IMR-90 (cell line): ENCODE measurements around the gene FIBIN. TPM values are rescaled to one million over a fixed set of nuclear protein-coding genes. Genes with fewer than 3 reads are reported as not detected.
A peak's percentile ranks its signal among the peaks of the same experiment; 100 is the strongest.

ENCODE experiments used
- ATAC-seq: fragments of 200-7000 bp; cut with Tn5 transposase; 2 replicates; pipeline ENCODE4 v1.9.1; 2020; ENCODE audit warnings: low read depth, mild to moderate bottlenecking, moderate library complexity
- BruUV-seq: library from RNA; stranded (reverse); fragments of 400-500 nt; replicated peaks from 2 replicates; lab custom pipeline; 2021; lab: Mats Ljungman, UMichigan
- CTCF ChIA-PET: fragments of 300-600 bp; formaldehyde crosslinking; extraction: SDS; loops from one replicate; lab custom pipeline; 2021; ENCODE audit warnings: antibody characterized with exemption; lab: Yijun Ruan, JAX
- POLR2A ChIA-PET: fragments of 300-600 bp; sonication (Branson Sonifier 250); formaldehyde crosslinking; loops from one replicate; lab custom pipeline; 2022; ENCODE audit warnings: antibody characterized with exemption; ENCODE audit not compliant: unreplicated experiment; lab: Charles Lee
- DNase-seq: peaks from one replicate; pipeline ENCODE4 v3.0.0; 2013
- H2AFZ ChIP-seq: replicated peaks from 2 replicates; pipeline ENCODE3; 2013; ENCODE audit warnings: low read length, mild to moderate bottlenecking; ENCODE audit not compliant: poor library complexity
- H2AK5ac ChIP-seq: 2 replicates; pipeline ENCODE4 v1.6.1; 2013; ENCODE audit warnings: low read depth, low read length, inconsistent platforms
- H2AK9ac ChIP-seq: replicated peaks from 2 replicates; pipeline ENCODE3; 2013; ENCODE audit warnings: mild to moderate bottlenecking, low read depth, low read length, moderate library complexity; ENCODE audit not compliant: poor library complexity
- H2BK120ac ChIP-seq: 2 replicates; pipeline ENCODE4 v1.6.1; 2013; ENCODE audit warnings: low read depth, low read length, inconsistent platforms
- H2BK15ac ChIP-seq: 3 replicates; pipeline ENCODE4 v1.6.1; 2013; ENCODE audit warnings: low read depth, low read length, inconsistent platforms
- H2BK20ac ChIP-seq: 2 replicates; pipeline ENCODE4 v1.6.1; 2013; ENCODE audit warnings: low read depth, mild to moderate bottlenecking, inconsistent platforms, low read length, moderate library complexity
- H2BK5ac ChIP-seq: 2 replicates; pipeline ENCODE4 v1.6.1; 2013; ENCODE audit warnings: mild to moderate bottlenecking, low read depth, low read length, inconsistent platforms; ENCODE audit not compliant: poor library complexity, severe bottlenecking
- H3K14ac ChIP-seq: replicated peaks from 2 replicates; pipeline ENCODE4 v1.6.1; 2013; ENCODE audit warnings: low read depth, low read length, inconsistent platforms
- H3K18ac ChIP-seq: 2 replicates; pipeline ENCODE4 v1.6.1; 2013; ENCODE audit warnings: low read depth, low read length, control low read depth
- H3K23ac ChIP-seq: 2 replicates; pipeline ENCODE4 v1.6.1; 2013; ENCODE audit warnings: low read depth, low read length, inconsistent platforms
- H3K27ac ChIP-seq: 2 replicates; pipeline ENCODE4 v1.5.1; 2013; ENCODE audit warnings: mild to moderate bottlenecking, control low read depth, low read length; ENCODE audit not compliant: insufficient read depth
- H3K27me3 ChIP-seq: 2 replicates; pipeline ENCODE4 v1.6.1; 2013; ENCODE audit warnings: low read length; ENCODE audit not compliant: control insufficient read depth, insufficient read depth
- H3K36me3 ChIP-seq: 2 replicates; pipeline ENCODE4 v1.6.1; 2013; ENCODE audit warnings: low read length, mixed read lengths; ENCODE audit not compliant: control insufficient read depth, insufficient read depth
- H3K4ac ChIP-seq: 2 replicates; pipeline ENCODE4 v1.6.1; 2013; ENCODE audit warnings: low read depth, low read length, inconsistent platforms
- H3K4me1 ChIP-seq: 2 replicates; pipeline ENCODE4 v1.6.1; 2013; ENCODE audit warnings: low read length, mixed read lengths; ENCODE audit not compliant: control insufficient read depth, insufficient read depth
- H3K4me2 ChIP-seq: 2 replicates; pipeline ENCODE4 v1.6.1; 2013; ENCODE audit warnings: low read depth, mild to moderate bottlenecking, control low read depth, low read length, moderate library complexity
- H3K4me3 ChIP-seq: 2 replicates; pipeline ENCODE4 v1.5.1; 2013; ENCODE audit warnings: low read depth, mild to moderate bottlenecking, control low read depth, low read length, moderate library complexity; ENCODE audit not compliant: insufficient read depth
- H3K56ac ChIP-seq: 2 replicates; pipeline ENCODE4 v1.6.1; 2013; ENCODE audit warnings: low read length, inconsistent platforms; ENCODE audit not compliant: insufficient read depth; ENCODE audit errors: extremely low read depth
- H3K79me1 ChIP-seq, 2 experiments: 2 replicates each; pipeline ENCODE4 v1.6.1; 2013; ENCODE audit warnings: low read length in 2 of 2, inconsistent platforms in 1 of 2, low read depth in 1 of 2
- H3K9ac ChIP-seq: 2 replicates; pipeline ENCODE4 v1.6.1; 2013; ENCODE audit warnings: low read depth, low read length, control low read depth
- H3K9me1 ChIP-seq: 2 replicates; pipeline ENCODE4 v1.6.1; 2013; ENCODE audit warnings: low read length, inconsistent platforms; ENCODE audit not compliant: insufficient read depth
- H3K9me3 ChIP-seq: 2 replicates; pipeline ENCODE4 v1.6.1; 2013; ENCODE audit warnings: low read length; ENCODE audit not compliant: control insufficient read depth, insufficient read depth
- H4K20me1 ChIP-seq: 2 replicates; pipeline ENCODE4 v1.6.1; 2013; ENCODE audit warnings: low read length, inconsistent platforms; ENCODE audit not compliant: insufficient read depth
- H4K5ac ChIP-seq: 2 replicates; pipeline ENCODE4 v1.6.1; 2013; ENCODE audit warnings: mild to moderate bottlenecking, low read depth, low read length, control low read depth
- H4K8ac ChIP-seq, 2 experiments: 2 replicates each; pipeline ENCODE4 v1.6.1; 2013; ENCODE audit warnings: low read depth in 2 of 2, low read length in 2 of 2, control low read depth in 1 of 2, inconsistent platforms in 1 of 2
- H4K91ac ChIP-seq: 2 replicates; pipeline ENCODE4 v1.6.1; 2013; ENCODE audit warnings: low read depth, low read length, inconsistent platforms; ENCODE audit not compliant: insufficient read depth
- BHLHE40 ChIP-seq: fragments of 150-350 bp; IDR thresholded peaks from 2 replicates; pipeline ENCODE4 v1.6.1; 2016; ENCODE audit warnings: mild to moderate bottlenecking, low read depth, low read length
- CEBPB ChIP-seq: IDR thresholded peaks from 2 replicates; pipeline ENCODE4 v1.6.1; 2012; ENCODE audit warnings: low read depth, low read length, improper control_type of control experiment
- CHD1 ChIP-seq: IDR thresholded peaks from 2 replicates; pipeline ENCODE4 v1.6.1; 2012; ENCODE audit warnings: low read depth, low read length, improper control_type of control experiment
- FOS ChIP-seq: fragments of 150-350 bp; IDR thresholded peaks from 2 replicates; pipeline ENCODE4 v1.6.1; 2016; ENCODE audit warnings: low read depth, low read length
- MAFK ChIP-seq: IDR thresholded peaks from 2 replicates; pipeline ENCODE4 v1.6.1; 2012; ENCODE audit warnings: low read depth, low read length, improper control_type of control experiment
- MAZ ChIP-seq: IDR thresholded peaks from 2 replicates; pipeline ENCODE4 v1.6.1; 2012; ENCODE audit warnings: low read depth, mild to moderate bottlenecking, low read length, improper control_type of control experiment, moderate library complexity, borderline replicate concordance
- MXI1 ChIP-seq: IDR thresholded peaks from 2 replicates; pipeline ENCODE4 v1.6.1; 2012; ENCODE audit warnings: low read depth, mild to moderate bottlenecking, low read length, moderate library complexity, borderline replicate concordance
- NFE2L2 ChIP-seq: fragments of 150-350 bp; IDR thresholded peaks from 2 replicates; pipeline ENCODE4 v1.6.1; 2016; ENCODE audit warnings: low read depth, mild to moderate bottlenecking, low read length
- RAD21 ChIP-seq: IDR thresholded peaks from 2 replicates; pipeline ENCODE4 v1.6.1; 2012; ENCODE audit warnings: low read length, improper control_type of control experiment
- RCOR1 ChIP-seq: IDR thresholded peaks from 2 replicates; pipeline ENCODE4 v1.6.1; 2012; ENCODE audit warnings: mild to moderate bottlenecking, low read length, improper control_type of control experiment; ENCODE audit not compliant: insufficient replicate concordance
- RFX5 ChIP-seq: IDR thresholded peaks from 2 replicates; pipeline ENCODE4 v1.8.0; 2012; ENCODE audit warnings: low read depth, mild to moderate bottlenecking, low read length, moderate library complexity
- SMC3 ChIP-seq: fragments of 150-350 bp; IDR thresholded peaks from 2 replicates; pipeline ENCODE4 v1.6.1; 2016; ENCODE audit warnings: low read depth, mild to moderate bottlenecking, antibody characterized with exemption, low read length, moderate library complexity
- WGBS, 2 experiments: methylation state at CpG; one replicate each; pipeline versions ENCODE4 v1.1.5 to v1.1.7; 2013; ENCODE audit warnings: missing lambda C conversion rate in 2 of 2; ENCODE audit not compliant: insufficient read length in 1 of 2; ENCODE audit errors: extremely low coverage in 2 of 2; 5-methylcytosine and 5-hydroxymethylcytosine counted together
- dilution Hi-C: fragments of 300-500 bp; cut with HindIII; formaldehyde crosslinking; loops from one replicate; pipeline ENCODE4 v1.14.3; 2018; ENCODE audit warnings: low sequenced_read_pairs; ENCODE audit not compliant: unreplicated experiment
- in situ Hi-C: fragments of 300-500 bp; cut with MboI; formaldehyde crosslinking; loops from 3 replicates; pipeline ENCODE4 v1.14.3; 2019; ENCODE audit warnings: low sequenced_read_pairs, inconsistent platforms, mixed read lengths
- intact Hi-C: fragments of 100-400 bp; cut with micrococcal nuclease; formaldehyde crosslinking; loops from 2 replicates; pipeline ENCODE4 v1.10.0; 2022
- polyA plus RNA-seq, 3 experiments: library from polyadenylated mRNA; depleted of rRNA; stranded (reverse); fragments of >200 nt; gene quantifications; 2 replicates each; pipeline ENCODE4 v1.2.3, GENCODE V29; 2012; ENCODE audit warnings: low replicate concordance in 1 of 3
- total RNA-seq: library from RNA; depleted of rRNA; stranded (reverse); fragments of >200 nt; gene quantifications from 2 replicates; pipeline ENCODE4 v1.2.3, GENCODE V29; 2012
- TF ChIP-seq, protein P1 (sequence below): fragments of 150-350 bp; IDR thresholded peaks from 2 replicates; pipeline ENCODE4 v1.6.1; 2017; ENCODE audit warnings: mild to moderate bottlenecking, antibody characterized with exemption, low read length, low read depth
- TF ChIP-seq, protein P2 (sequence below): conservative IDR thresholded peaks from 2 replicates; pipeline ENCODE4 v1.5.1; 2012; ENCODE audit warnings: mild to moderate bottlenecking, low read depth, low read length, improper control_type of control experiment

FIBIN gene
- total and polyA plus RNA-seq, 2 of the 4 experiments (the other 2 are of a cell fraction), result 5.7 to 6.1 TPM

- POLR2A ChIA-PET, result no interaction called here
- Histone ChIP-seq H3K27ac (no peak overlapping the region), H3K4me1 (peaks cover 21% of the 10 kb centered on the region)
These were observed 45.0 kb upstream of the FIBIN start for GRCh38 chr11:26948881-26949280.

More at GRCh38 chr11:26948881-26949280, 45.0 kb upstream of the FIBIN start:
- Histone ChIP-seq H3K4ac (no peak overlapping the region), H2AFZ (no peak overlapping the region), H3K27me3 (no peaks in the 10 kb centered on the region), H4K5ac (no peak overlapping the region; the same call in 1 of the 2 replicates), H3K4me2 (no peak overlapping the region), H2AK9ac (no peak overlapping the region), H3K9ac (no peak overlapping the region), H3K79me1 (no peaks in the 10 kb centered on the region), H3K9me3 (no peaks in the 10 kb centered on the region), H2BK20ac (0 out of 2 replicates have a peak overlapping the region, but pooled peaks have one; percentile 30), H3K56ac (no peak overlapping the region), H3K9me1 (peaks cover 4% of the 10 kb centered on the region), H3K18ac (peak overlapping the region; percentile 21; the same call in 1 of the 2 replicates), H3K36me3 (no peaks in the 10 kb centered on the region), H4K8ac (no peak overlapping the region), H2BK5ac (no peak overlapping the region), H4K91ac (no peak overlapping the region), H3K4me3 (no peak overlapping the region), H3K23ac (no peak overlapping the region), H2BK15ac (no peak overlapping the region), H4K20me1 (no peaks in the 10 kb centered on the region), H3K14ac (no peak overlapping the region), H2BK120ac (no peak overlapping the region; the same call in 1 of the 2 replicates), H2AK5ac (no peak overlapping the region)
- BruUV-seq, result no TSS peak
- intact Hi-C loops, result loop anchor here (5.0 kb wide), 1 partner anchor 208 kb away; no protein-coding TSS in a partner anchor
- ATAC-seq (no peak), DNase-seq (peak; percentile 28)
- dilution Hi-C loops, result no loop called here
- TF ChIP-seq MAFK (no peak), RFX5 (no peak), CHD1 (no peak), SMC3 (no peak), RCOR1 (no peak), MXI1 (no peak), CEBPB (no peak), BHLHE40 (no peak), FOS (no peak), NFE2L2 (no peak), MAZ (no peak), RAD21 (no peak)
- TF ChIP-seq, protein P1, sequence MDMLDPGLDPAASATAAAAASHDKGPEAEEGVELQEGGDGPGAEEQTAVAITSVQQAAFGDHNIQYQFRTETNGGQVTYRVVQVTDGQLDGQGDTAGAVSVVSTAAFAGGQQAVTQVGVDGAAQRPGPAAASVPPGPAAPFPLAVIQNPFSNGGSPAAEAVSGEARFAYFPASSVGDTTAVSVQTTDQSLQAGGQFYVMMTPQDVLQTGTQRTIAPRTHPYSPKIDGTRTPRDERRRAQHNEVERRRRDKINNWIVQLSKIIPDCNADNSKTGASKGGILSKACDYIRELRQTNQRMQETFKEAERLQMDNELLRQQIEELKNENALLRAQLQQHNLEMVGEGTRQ, result no peak
- TF ChIP-seq, protein P2, sequence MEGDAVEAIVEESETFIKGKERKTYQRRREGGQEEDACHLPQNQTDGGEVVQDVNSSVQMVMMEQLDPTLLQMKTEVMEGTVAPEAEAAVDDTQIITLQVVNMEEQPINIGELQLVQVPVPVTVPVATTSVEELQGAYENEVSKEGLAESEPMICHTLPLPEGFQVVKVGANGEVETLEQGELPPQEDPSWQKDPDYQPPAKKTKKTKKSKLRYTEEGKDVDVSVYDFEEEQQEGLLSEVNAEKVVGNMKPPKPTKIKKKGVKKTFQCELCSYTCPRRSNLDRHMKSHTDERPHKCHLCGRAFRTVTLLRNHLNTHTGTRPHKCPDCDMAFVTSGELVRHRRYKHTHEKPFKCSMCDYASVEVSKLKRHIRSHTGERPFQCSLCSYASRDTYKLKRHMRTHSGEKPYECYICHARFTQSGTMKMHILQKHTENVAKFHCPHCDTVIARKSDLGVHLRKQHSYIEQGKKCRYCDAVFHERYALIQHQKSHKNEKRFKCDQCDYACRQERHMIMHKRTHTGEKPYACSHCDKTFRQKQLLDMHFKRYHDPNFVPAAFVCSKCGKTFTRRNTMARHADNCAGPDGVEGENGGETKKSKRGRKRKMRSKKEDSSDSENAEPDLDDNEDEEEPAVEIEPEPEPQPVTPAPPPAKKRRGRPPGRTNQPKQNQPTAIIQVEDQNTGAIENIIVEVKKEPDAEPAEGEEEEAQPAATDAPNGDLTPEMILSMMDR, result no peak
- CTCF ChIA-PET, result no interaction called here
- WGBS, 2 experiments, result no CpG with 5 or more reads among the region's 1 CpG
- in situ Hi-C loops, result no loop called here
